HepG2 (cell line): ENCODE results near the gene SCRT2. TPM values are rescaled to one million over a fixed set of nuclear protein-coding genes. Genes with fewer than 3 reads are reported as not detected.

Experiments
- ATAC-seq: fragments of 200-7000 bp; cut with Tn5 transposase; 3 replicates; pipeline ENCODE4 v1.9.1; 2020; ENCODE audit warnings: mild to moderate bottlenecking, moderate library complexity
- BruUV-seq: library from RNA; stranded (reverse); fragments of 400-500 nt; replicated peaks from 2 replicates; lab custom pipeline; 2021; lab: Mats Ljungman, UMichigan
- CTCF ChIA-PET: fragments of 300-600 bp; formaldehyde crosslinking; extraction: SDS; loops from one replicate; lab custom pipeline; 2021; ENCODE audit warnings: low total read pairs, inconsistent platforms, low intra/inter-chr PET ratio; lab: Yijun Ruan, JAX
- POLR2A ChIA-PET: fragments of 350-600 bp; sonication (Branson Sonifier 250); formaldehyde crosslinking; loops from one replicate; lab custom pipeline; 2020; ENCODE audit warnings: antibody characterized with exemption, inconsistent platforms; lab: Yijun Ruan, JAX
- DNase-seq: peaks from one replicate; pipeline ENCODE4 v3.0.0-alpha.2; 2015; ENCODE audit warnings: low spot score
- FAIRE-seq: peaks from 3 replicates; lab custom pipeline; 2011; peaks lifted over from hg19 to GRCh38; lab: Jason Lieb, UNC
- H2AFZ ChIP-seq: one replicate; pipeline ENCODE4 v1.6.1; 2011; ENCODE audit warnings: low read length, inconsistent platforms
- H3K27ac ChIP-seq: fragments of 300-600 bp; 3 replicates; pipeline ENCODE4 v1.8.0; 2011; ENCODE audit warnings: mixed run types, mild to moderate bottlenecking, mixed read lengths, low read length, inconsistent platforms; ENCODE audit not compliant: insufficient read depth; ENCODE audit errors: extremely low read length
- H3K27me3 ChIP-seq, 2 experiments: fragments of 200-600 bp in 1 of 2; 2 replicates in 1 of 2; 3 replicates in 1 of 2; pipeline versions ENCODE4 v1.6.0 to v1.8.0; 2011; ENCODE audit warnings: low read length in 2 of 2, mild to moderate bottlenecking in 2 of 2, moderate library complexity in 2 of 2, inconsistent platforms in 1 of 2; ENCODE audit not compliant: insufficient read depth in 2 of 2, control insufficient read depth in 1 of 2
- H3K36me3 ChIP-seq, 2 experiments: fragments of 200-600 bp in 1 of 2; replicated peaks in 1 of 2; 2 replicates in 1 of 2; 3 replicates in 1 of 2; pipeline versions ENCODE4 v1.5.1 to v1.8.0; 2011; ENCODE audit warnings: low read length in 2 of 2, inconsistent platforms in 1 of 2; ENCODE audit not compliant: insufficient read depth in 2 of 2, control insufficient read depth in 1 of 2
- H3K4me1 ChIP-seq: 2 replicates; pipeline ENCODE4 v1.5.1; 2012; ENCODE audit warnings: low read length, inconsistent platforms; ENCODE audit not compliant: insufficient read depth
- H3K4me2 ChIP-seq: 2 replicates; pipeline ENCODE4 v1.6.0; 2011; ENCODE audit warnings: low read depth, low read length, inconsistent platforms
- H3K4me3 ChIP-seq, 3 experiments: fragments of 200-600 bp in 1 of 3; sonication (generic), shearing (Covaris generic) in 1 of 3; replicated peaks in 1 of 3; 2 replicates each; pipeline ENCODE4 v1.5.1; 2011 to 2016; ENCODE audit warnings: low read length in 3 of 3, inconsistent platforms in 2 of 3, low read depth in 2 of 3, mild to moderate bottlenecking in 2 of 3, control low read depth in 1 of 3, mixed read lengths in 1 of 3; ENCODE audit not compliant: insufficient read depth in 1 of 3
- H3K79me2 ChIP-seq: one replicate; pipeline ENCODE4 v1.6.1; 2011; ENCODE audit warnings: low read length, inconsistent platforms; ENCODE audit not compliant: insufficient read depth
- H3K9ac ChIP-seq: 2 replicates; pipeline ENCODE4 v1.6.0; 2011; ENCODE audit warnings: mild to moderate bottlenecking, low read depth, low read length, inconsistent platforms; ENCODE audit not compliant: insufficient read depth
- H3K9me3 ChIP-seq: 2 replicates; pipeline ENCODE4 v1.5.1; 2012; ENCODE audit warnings: mild to moderate bottlenecking, low read length
- H4K20me1 ChIP-seq: 2 replicates; pipeline ENCODE4 v1.6.0; 2011; ENCODE audit warnings: inconsistent platforms, mild to moderate bottlenecking, low read length, moderate library complexity; ENCODE audit not compliant: insufficient read depth
- ATRX ChIP-seq: sonication (generic); formaldehyde crosslinking; IDR thresholded peaks from 2 replicates; pipeline ENCODE4 v1.4.0; 2020; ENCODE audit warnings: missing genetic modification reagents, borderline replicate concordance
- DNMT3B ChIP-seq: conservative IDR thresholded peaks from 2 replicates; pipeline ENCODE4 v1.6.1; 2016; ENCODE audit warnings: missing biosample characterization, control low read depth
- ETV5 ChIP-seq: IDR thresholded peaks from 2 replicates; pipeline ENCODE4 v1.6.1; 2018; ENCODE audit warnings: missing biosample characterization, missing genetic modification reagents, inconsistent platforms, borderline replicate concordance
- ISX ChIP-seq: sonication (generic); formaldehyde crosslinking; conservative IDR thresholded peaks from 2 replicates; pipeline ENCODE4 v1.5.0; 2020; ENCODE audit warnings: missing genetic modification reagents
- MIER2 ChIP-seq: IDR thresholded peaks from 2 replicates; pipeline ENCODE4 v1.6.1; 2016; ENCODE audit warnings: missing biosample characterization, missing genetic modification reagents
- NFIB ChIP-seq: sonication (generic); formaldehyde crosslinking; IDR thresholded peaks from 2 replicates; pipeline ENCODE4 v1.9.0; 2021; ENCODE audit warnings: missing genetic modification reagents, mild to moderate bottlenecking, borderline replicate concordance
- SAFB2 ChIP-seq: sonication (generic); formaldehyde crosslinking; IDR thresholded peaks from 2 replicates; pipeline ENCODE4 v1.5.1; 2020; ENCODE audit warnings: missing genetic modification reagents, low read depth, mild to moderate bottlenecking, borderline replicate concordance
- ZNF33B ChIP-seq: sonication (generic); formaldehyde crosslinking; IDR thresholded peaks from 2 replicates; pipeline ENCODE4 v1.5.1; 2020; ENCODE audit warnings: mild to moderate bottlenecking, missing genetic modification reagents
- ZNF614 ChIP-seq: IDR thresholded peaks from 2 replicates; pipeline ENCODE4 v1.6.1; 2018; ENCODE audit warnings: missing biosample characterization, missing genetic modification reagents, inconsistent platforms, borderline replicate concordance
- ZNF766 ChIP-seq: sonication (generic); formaldehyde crosslinking; IDR thresholded peaks from 2 replicates; pipeline ENCODE4 v1.5.0; 2020; ENCODE audit warnings: missing genetic modification reagents, borderline replicate concordance
- WGBS: methylation state at CpG from one replicate; pipeline ENCODE4 v1.1.6; 2017; ENCODE audit warnings: low lambda C conversion rate; 5-methylcytosine and 5-hydroxymethylcytosine counted together
- in situ Hi-C: cut with HindIII; loops from 2 replicates; pipeline ENCODE4 v1.10.0; 2017; ENCODE audit warnings: low pct_unique_long_range_greater_than_20kb; ENCODE audit not compliant: extremely low pct_ligation_motif_present
- intact Hi-C: fragments of 100-400 bp; cut with micrococcal nuclease; formaldehyde crosslinking; loops from one replicate; pipeline ENCODE4 v1.10.0; 2022; ENCODE audit not compliant: unreplicated experiment
- polyA plus RNA-seq, 8 experiments: library from polyadenylated mRNA; depleted of rRNA in 3 of 8; stranded (reverse) in 7 of 8; unstranded in 1 of 8; fragments of >200 nt; fragmentation: Illumina TruSeq in 4 of 8; extraction: Trizol in 4 of 8; gene quantifications; 2 replicates each; pipeline versions ENCODE4 v1.2.1 to v1.2.3, GENCODE V29; 2011 to 2016; ENCODE audit warnings: low read depth in 4 of 8, missing spikeins in 1 of 8, mixed read lengths in 1 of 8; ENCODE audit not compliant: insufficient read depth in 1 of 8
- total RNA-seq, 5 experiments: library from RNA; depleted of rRNA; stranded (reverse); fragments of >200 nt; fragmentation: Illumina TruSeq; extraction: Trizol; gene quantifications; 2 replicates each; pipeline ENCODE4 v1.2.3, GENCODE V29; 2016; ENCODE audit warnings: low read depth in 1 of 5
- TF ChIP-seq, protein P1 (sequence below): sonication (generic); formaldehyde crosslinking; IDR thresholded peaks from 2 replicates; pipeline ENCODE4 v1.5.1; 2020; ENCODE audit warnings: mild to moderate bottlenecking, missing genetic modification reagents
- TF ChIP-seq, protein P2 (sequence below): sonication (generic); formaldehyde crosslinking; IDR thresholded peaks from 2 replicates; pipeline ENCODE4 v1.8.0; 2022; ENCODE audit warnings: missing genetic modification reagents, mild to moderate bottlenecking, moderate library complexity, borderline replicate concordance
- TF ChIP-seq, protein P3 (sequence below): sonication (generic); formaldehyde crosslinking; IDR thresholded peaks from 2 replicates; pipeline ENCODE4 v1.8.1; 2023; ENCODE audit warnings: mild to moderate bottlenecking, inconsistent platforms, moderate library complexity, missing genetic modification reagents, borderline replicate concordance

The SCRT2 gene
- total and polyA plus RNA-seq, 2 of the 13 experiments (the other 11 are each of a cell fraction or from before 2014, with no cell fraction given), result not detected

DNA sequence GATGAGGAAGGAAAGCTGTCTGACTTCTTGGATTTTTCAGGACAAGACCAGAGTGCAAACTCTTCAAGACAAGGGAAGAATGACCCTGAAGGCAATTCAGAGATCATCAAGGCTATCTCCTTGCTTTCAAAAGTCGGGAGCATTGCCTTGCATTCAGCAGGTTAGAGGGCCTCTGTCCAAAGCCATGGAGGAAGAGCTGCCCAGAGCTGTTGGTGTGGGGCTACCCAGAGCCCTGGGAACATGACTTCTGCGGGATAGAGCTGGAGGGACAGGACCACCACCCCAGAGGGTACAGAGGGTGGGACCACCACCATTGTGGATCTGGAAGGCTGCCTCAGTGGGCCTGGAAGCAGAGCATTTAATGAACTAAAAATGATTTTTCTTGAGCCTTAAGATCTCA is 17.4 kb downstream of the SCRT2 start (continued):
- TF ChIP-seq, protein P1, sequence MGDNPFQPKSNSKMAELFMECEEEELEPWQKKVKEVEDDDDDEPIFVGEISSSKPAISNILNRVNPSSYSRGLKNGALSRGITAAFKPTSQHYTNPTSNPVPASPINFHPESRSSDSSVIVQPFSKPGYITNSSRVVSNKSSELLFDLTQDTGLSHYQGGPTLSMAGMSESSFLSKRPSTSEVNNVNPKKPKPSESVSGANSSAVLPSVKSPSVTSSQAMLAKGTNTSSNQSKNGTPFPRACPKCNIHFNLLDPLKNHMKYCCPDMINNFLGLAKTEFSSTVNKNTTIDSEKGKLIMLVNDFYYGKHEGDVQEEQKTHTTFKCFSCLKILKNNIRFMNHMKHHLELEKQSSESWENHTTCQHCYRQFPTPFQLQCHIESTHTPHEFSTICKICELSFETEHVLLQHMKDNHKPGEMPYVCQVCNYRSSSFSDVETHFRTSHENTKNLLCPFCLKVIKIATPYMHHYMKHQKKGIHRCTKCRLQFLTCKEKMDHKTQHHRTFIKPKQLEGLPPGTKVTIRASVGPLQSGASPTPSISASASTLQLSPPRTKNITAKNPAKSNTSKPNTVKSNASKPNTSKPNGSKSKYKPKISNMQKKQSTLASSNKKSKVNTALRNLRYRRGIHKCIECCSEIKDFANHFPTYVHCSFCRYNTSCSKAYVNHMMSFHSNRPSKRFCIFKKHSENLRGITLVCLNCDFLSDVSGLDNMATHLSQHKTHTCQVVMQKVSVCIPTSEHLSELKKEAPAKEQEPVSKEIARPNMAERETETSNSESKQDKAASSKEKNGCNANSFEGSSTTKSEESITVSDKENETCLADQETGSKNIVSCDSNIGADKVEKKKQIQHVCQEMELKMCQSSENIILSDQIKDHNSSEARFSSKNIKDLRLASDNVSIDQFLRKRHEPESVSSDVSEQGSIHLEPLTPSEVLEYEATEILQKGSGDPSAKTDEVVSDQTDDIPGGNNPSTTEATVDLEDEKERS (CRISPR knock-in tag), result no peak
- no peak for TF ChIP-seq DNMT3B
- no peak for TF ChIP-seq MIER2 (CRISPR knock-in tag)

DNA sequence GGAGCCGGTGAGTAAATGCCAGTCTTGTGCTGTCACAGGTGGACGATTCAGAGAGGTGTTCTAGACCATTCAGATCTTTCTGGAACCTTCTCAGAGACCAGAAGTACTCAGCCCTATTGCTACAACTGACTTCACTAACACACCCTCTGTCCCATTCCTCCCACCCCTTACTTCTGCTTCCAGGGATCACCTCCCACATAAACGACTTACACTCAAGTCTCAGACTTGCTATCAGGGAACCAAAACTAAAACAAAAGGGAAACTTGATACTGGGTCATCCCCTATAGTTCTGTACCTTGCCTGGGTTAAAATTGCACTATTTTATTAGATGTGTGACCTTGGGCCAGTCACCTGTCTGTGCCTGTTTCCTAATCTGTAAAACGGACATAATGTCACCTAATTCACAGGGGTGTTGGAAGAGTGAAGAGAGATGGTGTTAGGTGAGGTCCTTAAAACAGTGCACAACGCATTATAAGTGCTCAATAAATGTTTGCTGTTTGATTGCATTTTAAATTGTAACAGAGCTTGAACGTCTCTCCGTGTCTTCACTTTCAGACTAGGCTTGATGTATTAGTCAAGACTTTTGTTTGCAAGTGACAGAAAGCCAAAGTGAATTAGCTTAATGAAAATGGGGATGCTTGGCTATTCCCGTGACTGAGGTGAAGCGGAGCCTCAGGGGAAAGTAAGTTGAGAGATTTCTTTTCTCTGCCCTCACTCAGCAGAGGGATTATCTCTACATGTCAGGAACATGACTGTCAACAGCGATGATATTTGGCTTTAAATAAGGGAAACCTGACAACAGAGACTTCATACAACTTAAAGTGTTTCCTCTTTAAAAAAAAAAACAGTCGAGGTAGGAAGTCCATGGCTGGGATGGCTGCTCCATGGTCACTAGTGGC is 19.6 kb downstream of the SCRT2 start:
- BruUV-seq, result no TSS peak
- Histone ChIP-seq H3K27me3 (peaks cover 8 to 53% of the 10 kb centered on the region in 2 experiments; a peak in 4 of 5 replicates), H3K9me3 (no peaks in the 10 kb centered on the region), H3K27ac (no peak overlapping the region), H3K4me3 (no peak overlapping the region), H3K36me3 (no peaks in the 10 kb centered on the region; a peak in 1 of 5 replicates)
- no peak for FAIRE-seq
- intact Hi-C loops (no loop called here), in situ Hi-C loops (no loop called here)
- whole genome bisulfite sequencing, result 23% methylated on average over 11 of the region's 11 CpGs
- no peak for ATAC-seq
- TF ChIP-seq ZNF766 (CRISPR knock-in tag) (no peak), ISX (CRISPR knock-in tag) (no peak), ETV5 (no peak), ZNF614 (CRISPR knock-in tag) (no peak), NFIB (CRISPR knock-in tag) (no peak), SAFB2 (CRISPR knock-in tag) (no peak), ZNF33B (CRISPR knock-in tag) (no peak), ATRX (CRISPR knock-in tag) (no peak)
- TF ChIP-seq, protein P2, sequence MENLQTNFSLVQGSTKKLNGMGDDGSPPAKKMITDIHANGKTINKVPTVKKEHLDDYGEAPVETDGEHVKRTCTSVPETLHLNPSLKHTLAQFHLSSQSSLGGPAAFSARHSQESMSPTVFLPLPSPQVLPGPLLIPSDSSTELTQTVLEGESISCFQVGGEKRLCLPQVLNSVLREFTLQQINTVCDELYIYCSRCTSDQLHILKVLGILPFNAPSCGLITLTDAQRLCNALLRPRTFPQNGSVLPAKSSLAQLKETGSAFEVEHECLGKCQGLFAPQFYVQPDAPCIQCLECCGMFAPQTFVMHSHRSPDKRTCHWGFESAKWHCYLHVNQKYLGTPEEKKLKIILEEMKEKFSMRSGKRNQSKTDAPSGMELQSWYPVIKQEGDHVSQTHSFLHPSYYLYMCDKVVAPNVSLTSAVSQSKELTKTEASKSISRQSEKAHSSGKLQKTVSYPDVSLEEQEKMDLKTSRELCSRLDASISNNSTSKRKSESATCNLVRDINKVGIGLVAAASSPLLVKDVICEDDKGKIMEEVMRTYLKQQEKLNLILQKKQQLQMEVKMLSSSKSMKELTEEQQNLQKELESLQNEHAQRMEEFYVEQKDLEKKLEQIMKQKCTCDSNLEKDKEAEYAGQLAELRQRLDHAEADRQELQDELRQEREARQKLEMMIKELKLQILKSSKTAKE (CRISPR knock-in tag), result no peak
- TF ChIP-seq, protein P3, sequence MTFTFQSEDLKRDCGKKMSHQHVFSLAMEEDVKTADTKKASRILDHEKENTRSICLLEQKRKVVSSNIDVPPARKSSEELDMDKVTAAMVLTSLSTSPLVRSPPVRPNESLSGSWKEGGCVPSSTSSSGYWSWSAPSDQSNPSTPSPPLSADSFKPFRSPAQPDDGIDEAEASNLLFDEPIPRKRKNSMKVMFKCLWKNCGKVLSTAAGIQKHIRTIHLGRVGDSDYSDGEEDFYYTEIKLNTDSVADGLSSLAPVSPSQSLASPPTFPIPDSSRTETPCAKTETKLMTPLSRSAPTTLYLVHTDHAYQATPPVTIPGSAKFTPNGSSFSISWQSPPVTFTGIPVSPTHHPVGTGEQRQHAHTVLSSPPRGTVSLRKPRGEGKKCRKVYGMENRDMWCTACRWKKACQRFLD (CRISPR knock-in tag), result no peak
- TF ChIP-seq, all 625 proteins: peak for 0
- Histone ChIP-seq H3K4me1 (peaks cover 41% of the 10 kb centered on the region), H3K79me2 (peaks cover 13% of the 10 kb centered on the region), H3K4me2 (no peak overlapping the region), H4K20me1 (no peaks in the 10 kb centered on the region), H3K9ac (no peak overlapping the region), H2AFZ (no peak overlapping the region)
- no peak for DNase-seq
- ChIA-PET POLR2A (no interaction called here), CTCF (no interaction called here)
